Measurements from ENCODE around the gene PPARD.
"Not testable (repeated sequence)": the region's sequence is repeated elsewhere in the genome, so short reads cannot be mapped to it uniquely, and the experiment has no call there.

The PPARD gene

DNA sequence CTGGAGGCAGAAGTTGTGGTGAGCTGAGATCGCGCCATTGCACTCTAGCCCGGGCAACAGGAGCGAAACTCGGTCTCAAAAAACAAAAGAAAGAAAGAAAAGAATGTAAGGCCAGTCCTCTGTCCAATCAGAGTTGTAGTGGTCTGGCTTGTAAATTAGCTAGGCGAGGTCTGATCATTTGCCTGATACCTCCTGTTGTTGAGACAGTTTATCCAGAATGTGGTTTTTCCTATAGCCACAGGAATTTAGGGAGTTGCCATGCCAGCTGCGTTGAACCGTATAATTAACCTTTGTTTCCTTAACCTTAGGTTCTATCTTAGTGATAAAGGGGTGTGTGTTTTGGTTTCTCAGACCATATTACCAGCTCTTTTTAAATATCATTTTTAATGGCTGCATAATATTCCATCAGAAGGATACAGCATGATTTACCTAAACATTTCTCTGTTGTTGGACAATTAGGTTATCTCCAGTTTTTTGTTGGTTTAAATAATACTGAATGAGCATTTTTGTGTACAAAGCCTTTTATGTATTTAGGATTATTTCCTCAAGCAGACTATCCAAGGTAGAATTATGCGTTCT is 11.7 kb upstream of the PPARD start:
- POLR2A ChIA-PET (ENCODE audit: low non-redundant PET), result no interaction called here
- no peak overlapping the region for H3K27ac ChIP-seq
- CTCF ChIA-PET, result no interaction called here
- DNase-seq (ENCODE audit: low spot score), result no peak
- TF ChIP-seq, protein P1, sequence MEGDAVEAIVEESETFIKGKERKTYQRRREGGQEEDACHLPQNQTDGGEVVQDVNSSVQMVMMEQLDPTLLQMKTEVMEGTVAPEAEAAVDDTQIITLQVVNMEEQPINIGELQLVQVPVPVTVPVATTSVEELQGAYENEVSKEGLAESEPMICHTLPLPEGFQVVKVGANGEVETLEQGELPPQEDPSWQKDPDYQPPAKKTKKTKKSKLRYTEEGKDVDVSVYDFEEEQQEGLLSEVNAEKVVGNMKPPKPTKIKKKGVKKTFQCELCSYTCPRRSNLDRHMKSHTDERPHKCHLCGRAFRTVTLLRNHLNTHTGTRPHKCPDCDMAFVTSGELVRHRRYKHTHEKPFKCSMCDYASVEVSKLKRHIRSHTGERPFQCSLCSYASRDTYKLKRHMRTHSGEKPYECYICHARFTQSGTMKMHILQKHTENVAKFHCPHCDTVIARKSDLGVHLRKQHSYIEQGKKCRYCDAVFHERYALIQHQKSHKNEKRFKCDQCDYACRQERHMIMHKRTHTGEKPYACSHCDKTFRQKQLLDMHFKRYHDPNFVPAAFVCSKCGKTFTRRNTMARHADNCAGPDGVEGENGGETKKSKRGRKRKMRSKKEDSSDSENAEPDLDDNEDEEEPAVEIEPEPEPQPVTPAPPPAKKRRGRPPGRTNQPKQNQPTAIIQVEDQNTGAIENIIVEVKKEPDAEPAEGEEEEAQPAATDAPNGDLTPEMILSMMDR (conservative IDR thresholded peaks at IDR 0.05; ENCODE audit: low read depth), result no peak

DNA sequence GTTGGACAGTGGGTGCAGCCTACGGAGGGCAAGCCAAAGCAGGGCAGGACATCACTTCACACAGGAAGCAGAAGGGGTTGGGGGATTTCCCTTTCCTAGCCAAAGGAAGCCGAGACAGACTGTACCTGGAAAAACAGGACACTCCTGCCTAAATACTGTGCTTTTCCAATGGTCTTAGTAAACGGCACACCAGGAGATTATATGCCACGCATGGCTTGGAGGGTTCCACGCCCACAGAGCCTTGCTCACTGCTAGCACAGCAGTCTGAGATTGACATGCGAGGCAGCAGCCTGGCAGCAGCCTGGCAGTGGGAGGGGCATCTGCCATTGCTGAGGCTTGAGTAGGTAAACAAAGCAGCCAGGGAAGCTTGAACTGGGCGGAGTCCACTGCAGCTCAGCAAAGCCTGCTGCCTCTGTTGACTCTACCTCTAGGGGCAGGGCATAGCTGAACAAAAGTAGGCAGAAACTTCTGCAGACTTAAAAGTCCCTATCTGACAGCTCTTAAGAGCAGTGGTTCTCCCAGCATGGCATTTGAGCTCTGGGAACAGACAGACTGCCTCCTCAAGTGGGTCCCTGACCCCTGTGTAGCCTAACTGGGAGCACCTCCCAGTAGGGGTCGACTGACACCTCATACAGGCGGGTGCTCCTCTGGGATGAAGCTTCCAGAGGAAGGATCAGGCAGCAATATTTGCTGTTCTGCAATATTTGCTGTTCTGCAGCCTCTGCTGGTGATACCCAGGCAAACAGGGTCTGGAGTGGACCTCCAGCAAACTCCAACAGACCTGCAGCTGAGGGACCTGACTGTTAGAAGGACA is 10.1 kb upstream of the PPARD start:
- POLR2A ChIA-PET (ENCODE audit: low non-redundant PET); DNase-seq (ENCODE audit: low spot score): not testable (repeated sequence)
- CTCF ChIA-PET, result interaction anchor here (0.5 to 1.2 kb wide), 2 partner anchors 9 to 29 kb away, joined by 3 to 4 read pairs; no protein-coding TSS in a partner anchor
- H3K27ac ChIP-seq, result peak overlapping the region; percentile 11; the same call in 1 of the 2 replicates

DNA sequence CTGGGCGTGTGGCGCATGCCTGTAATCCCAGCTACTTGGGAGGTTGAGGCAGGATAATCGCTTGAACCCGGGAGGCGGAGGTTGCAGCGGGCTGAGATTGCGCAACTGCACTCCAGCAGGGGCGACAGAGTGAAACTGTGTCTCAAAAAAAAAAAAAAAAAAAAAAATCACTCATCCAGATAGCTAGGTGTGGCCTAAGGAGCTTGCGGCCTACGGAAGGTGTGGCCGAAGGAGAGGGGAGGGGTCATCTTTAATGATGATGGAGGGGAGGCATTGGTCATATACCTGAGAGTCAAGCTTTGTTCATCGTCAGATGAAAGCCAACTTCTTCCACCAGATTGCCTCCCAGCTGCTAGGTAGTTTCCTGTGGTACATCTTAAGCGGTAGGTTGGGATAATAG is 801 bp upstream of the PPARD start:
- POLR2A ChIA-PET (ENCODE audit: low non-redundant PET), result interaction anchor here (0.7 kb wide), 2 partner anchors 82 to 101 kb away, joined by 6 to 9 read pairs; no protein-coding TSS in a partner anchor
- CTCF ChIA-PET, result interaction anchor here (0.5 to 3.4 kb wide), 24 partner anchors 9 to 1113 kb away, joined by 3 to 41 read pairs (median 4); partner anchors contain the start of genes DEF6 and FANCE

DNA sequence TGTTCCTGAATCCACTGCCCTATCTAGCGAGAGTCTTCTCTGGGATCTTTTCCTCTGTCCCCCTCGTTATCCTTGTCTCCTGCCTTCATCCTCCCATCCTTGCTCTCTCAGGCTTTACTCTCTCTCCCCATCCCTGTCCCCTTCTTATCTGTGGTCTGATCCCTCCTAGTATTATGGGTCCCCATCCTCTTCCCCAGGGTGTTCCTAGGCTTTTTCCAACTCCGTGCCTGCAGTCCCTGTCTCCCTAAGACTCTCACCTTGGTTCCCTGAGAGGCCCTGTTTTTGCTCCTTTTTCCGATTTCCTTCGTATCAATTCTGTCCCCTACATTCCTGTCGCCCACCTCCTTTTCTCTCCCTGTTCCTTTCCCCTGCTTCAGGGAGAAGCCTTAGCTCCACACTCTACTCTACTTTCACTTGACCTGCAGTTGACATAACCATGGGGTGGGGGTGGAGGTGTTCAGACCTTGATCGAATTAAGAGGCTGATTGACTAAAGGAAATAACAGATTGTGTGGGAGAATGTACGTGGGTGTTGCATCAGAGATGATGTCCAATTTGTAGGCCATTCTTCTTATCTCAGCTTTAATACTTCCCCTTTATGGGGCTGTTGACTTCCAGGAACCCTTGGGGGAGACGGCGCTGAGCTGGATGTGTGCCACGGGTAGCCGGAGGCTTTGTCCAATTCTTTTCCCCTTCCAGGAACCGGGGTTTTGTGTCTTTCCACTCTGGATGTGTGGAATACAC is 905 bp downstream of the PPARD start:
- no peak for DNase-seq (ENCODE audit: low spot score)
- POLR2A ChIA-PET (ENCODE audit: low non-redundant PET), result interaction anchor here (0.9 to 1.0 kb wide), 2 partner anchors 8 to 73 kb away, joined by 6 to 15 read pairs; no protein-coding TSS in a partner anchor
- TF ChIP-seq, protein P1 (conservative IDR thresholded peaks at IDR 0.05; ENCODE audit: low read depth), result no peak
- H3K27ac ChIP-seq, result peak overlapping the region; percentile 78
- CTCF ChIA-PET, result interaction anchor here (0.8 to 3.4 kb wide), 8 partner anchors 15 to 128 kb away, joined by 3 to 41 read pairs (median 6); partner anchors contain the start of genes DEF6 and FANCE

More for the DNA sequence above, 801 bp upstream of the PPARD start:
- TF ChIP-seq, protein P1 (conservative IDR thresholded peaks at IDR 0.05; ENCODE audit: low read depth), result no peak
- no peak for DNase-seq (ENCODE audit: low spot score)
- no peak overlapping the region for H3K27ac ChIP-seq

DNA sequence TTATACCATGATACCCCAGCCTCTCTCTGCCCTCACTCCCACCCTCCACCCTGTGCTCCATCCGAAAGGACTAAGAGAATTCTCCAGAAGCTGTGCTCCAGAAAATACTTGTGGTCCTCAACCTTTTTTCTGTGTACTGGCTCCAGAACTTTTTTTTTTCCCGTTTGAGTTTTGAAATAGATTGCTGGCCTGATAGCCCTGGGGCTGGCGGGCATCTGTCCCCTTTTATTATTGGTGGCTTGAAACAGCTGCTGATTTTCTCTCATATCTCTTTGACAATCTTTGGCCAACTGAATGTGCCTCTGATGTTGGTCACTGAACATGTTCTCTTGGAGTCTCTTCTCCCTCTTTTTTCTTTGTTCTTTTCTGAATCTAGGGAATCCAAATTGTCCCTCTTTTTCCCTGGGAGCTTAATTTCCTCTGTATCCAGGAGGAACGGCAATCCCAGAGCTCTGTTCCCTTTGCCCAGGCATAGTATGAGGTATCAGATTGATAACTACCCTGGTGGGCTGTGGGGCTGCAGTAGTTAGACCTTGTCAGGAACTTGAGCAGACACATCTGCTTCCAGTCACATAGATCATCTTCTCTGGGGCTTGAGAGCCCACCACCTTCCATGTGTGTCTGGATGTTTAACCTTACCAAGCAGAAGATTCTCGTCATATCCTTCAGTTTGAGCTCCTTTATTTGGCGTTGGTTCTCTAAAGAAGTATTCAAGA is 1.6 kb downstream of the PPARD start:
- POLR2A ChIA-PET (ENCODE audit: low non-redundant PET), result interaction anchor here (0.9 kb wide), 1 partner anchor 72 kb away, joined by 6 read pairs; no protein-coding TSS in a partner anchor

DNA sequence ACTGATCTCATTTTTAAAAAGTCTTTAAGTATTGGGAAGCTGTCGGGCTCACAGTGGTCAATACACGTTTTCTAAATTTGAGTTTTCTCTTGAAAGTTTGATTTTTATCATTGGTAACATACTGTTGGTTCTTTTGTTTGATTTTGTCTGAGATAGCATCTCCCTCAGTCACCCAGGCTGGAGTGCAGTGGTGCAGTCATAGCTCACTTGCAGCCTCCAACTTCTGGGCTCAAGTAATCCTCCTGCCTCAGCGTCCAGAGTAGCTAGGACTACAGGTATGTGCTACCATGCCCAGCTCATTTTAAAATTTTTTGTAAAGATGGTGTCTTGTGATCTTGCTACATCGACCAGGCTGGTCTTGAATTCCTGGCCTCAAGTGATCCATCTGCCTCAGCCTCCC is 9.1 kb downstream of the PPARD start:
- H3K27ac ChIP-seq, result no peak overlapping the region
- CTCF ChIA-PET, result no interaction called here
- TF ChIP-seq, protein P1 (conservative IDR thresholded peaks at IDR 0.05; ENCODE audit: low read depth), result no peak
- POLR2A ChIA-PET (ENCODE audit: low non-redundant PET), result interaction anchor here (1.3 kb wide), 1 partner anchor 9 kb away, joined by 15 read pairs; the partner anchor contains the start of gene PPARD
- no peak for DNase-seq (ENCODE audit: low spot score)

More for the DNA sequence above, 1.6 kb downstream of the PPARD start:
- CTCF ChIA-PET, result interaction anchor here (0.6 to 3.4 kb wide), 6 partner anchors 16 to 129 kb away, joined by 3 to 41 read pairs (median 4); partner anchors contain the start of gene FANCE
- H3K27ac ChIP-seq, result peak overlapping the region; percentile 18; the same call in 1 of the 2 replicates
- no peak for DNase-seq (ENCODE audit: low spot score)
- TF ChIP-seq, protein P1 (conservative IDR thresholded peaks at IDR 0.05; ENCODE audit: low read depth), result no peak
